IPS DF 4.7 (cell line): ENCODE data around the gene LTBP4.
A peak's percentile ranks its signal among the peaks of the same experiment; 100 is the strongest.
"Not testable (repeated sequence)": the region's sequence is repeated elsewhere in the genome, so short reads cannot be mapped to it uniquely, and the experiment has no call there.

ENCODE experiments used
- DNase-seq: peaks from one replicate; pipeline ENCODE4 v3.0.0-alpha.2; 2013; ENCODE audit warnings: low spot score; ENCODE audit errors: extremely low read depth

Gene LTBP4

DNA sequence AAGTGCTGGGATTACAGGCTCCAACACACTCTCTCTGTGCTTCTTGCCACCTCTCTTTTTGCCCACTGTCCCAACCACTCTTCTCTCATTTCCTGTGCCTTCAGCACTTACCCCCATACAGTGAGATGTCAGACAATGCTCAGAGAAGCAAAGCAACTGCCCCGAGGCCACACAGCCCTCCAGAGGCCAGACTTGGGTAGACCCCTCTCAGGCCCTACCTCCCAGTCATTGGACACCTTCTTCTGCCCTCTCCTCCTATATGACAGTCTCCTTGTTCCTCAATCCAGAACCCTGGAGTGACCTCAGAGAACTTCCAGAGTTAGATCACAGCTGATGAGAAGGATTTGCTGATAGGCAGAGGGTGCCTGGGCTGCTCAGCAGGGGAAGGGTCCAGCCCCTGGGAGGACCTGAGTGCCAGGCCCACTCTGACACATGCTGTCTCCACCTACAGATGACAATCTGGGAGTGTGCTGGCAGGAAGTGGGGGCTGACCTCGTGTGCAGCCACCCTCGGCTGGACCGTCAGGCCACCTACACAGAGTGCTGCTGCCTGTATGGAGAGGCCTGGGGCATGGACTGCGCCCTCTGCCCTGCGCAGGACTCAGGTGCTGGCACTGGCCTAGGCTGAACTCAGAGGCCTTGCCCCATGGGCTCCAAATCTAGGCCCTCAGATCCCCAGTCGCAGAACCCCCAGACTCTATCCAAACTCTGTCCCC is 24.4 kb downstream of the LTBP4 start:
- no peak for DNase-seq

DNA sequence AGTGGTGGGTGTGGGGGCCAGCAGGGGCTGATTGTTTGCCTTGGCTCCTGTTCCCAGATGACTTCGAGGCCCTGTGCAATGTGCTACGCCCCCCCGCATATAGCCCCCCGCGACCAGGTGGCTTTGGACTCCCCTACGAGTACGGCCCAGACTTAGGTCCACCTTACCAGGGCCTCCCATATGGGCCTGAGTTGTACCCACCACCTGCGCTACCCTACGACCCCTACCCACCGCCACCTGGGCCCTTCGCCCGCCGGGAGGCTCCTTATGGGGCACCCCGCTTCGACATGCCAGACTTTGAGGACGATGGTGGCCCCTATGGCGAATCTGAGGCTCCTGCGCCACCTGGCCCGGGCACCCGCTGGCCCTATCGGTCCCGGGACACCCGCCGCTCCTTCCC is 25.7 kb downstream of the LTBP4 start:
- DNase-seq: no peak

DNA sequence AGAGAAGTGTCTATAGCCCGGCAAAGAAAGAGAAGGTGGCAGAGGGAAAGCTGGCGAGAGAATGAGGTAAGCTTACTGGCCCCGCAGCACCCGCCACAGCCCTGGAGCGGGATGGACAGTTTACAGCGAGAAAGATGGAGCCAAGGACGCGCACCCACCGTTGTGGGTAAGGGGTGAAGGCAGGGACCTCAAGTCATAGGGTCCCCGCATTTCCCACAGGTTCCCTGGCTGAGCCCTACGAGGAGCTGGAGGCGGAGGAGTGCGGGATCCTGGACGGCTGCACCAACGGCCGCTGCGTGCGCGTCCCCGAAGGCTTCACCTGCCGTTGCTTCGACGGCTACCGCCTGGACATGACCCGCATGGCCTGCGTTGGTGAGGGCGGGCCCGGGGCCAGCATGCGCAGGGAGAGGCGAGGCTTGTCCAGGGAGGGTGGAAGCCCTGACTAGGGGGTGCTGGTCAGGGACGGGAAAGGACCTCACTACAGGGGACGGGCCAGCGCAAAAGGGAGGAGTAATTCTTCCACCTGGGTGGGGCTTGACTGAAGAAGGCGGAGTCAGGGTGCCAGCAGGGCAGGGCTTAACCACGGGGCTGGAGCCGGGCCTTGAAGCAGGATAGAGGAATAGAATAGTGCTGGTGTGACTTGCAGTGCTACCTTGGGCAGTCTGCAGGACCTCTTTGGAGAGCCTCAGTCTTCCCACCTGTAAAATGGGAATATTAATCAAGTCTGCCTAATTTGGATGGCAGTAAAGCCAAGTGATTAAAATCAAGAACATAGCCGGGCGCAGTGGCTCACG is 26.5 kb downstream of the LTBP4 start:
- DNase-seq: no peak

DNA sequence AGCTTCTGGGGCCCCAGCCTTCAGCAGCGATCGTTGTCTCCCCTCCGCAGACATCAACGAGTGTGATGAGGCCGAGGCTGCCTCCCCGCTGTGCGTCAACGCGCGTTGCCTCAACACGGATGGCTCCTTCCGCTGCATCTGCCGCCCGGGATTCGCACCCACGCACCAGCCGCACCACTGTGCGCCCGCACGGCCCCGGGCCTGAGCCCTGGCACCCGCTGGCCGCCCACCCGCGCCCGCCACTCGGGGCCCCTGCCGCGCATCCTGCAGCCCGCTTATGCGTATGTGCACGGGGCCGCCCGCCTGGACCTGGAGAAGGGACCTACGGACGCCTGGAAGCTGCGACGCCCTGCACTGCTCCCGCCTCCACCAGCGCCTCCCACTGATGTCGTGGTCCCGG is 28.2 kb downstream of the LTBP4 start:
- no peak for DNase-seq

DNA sequence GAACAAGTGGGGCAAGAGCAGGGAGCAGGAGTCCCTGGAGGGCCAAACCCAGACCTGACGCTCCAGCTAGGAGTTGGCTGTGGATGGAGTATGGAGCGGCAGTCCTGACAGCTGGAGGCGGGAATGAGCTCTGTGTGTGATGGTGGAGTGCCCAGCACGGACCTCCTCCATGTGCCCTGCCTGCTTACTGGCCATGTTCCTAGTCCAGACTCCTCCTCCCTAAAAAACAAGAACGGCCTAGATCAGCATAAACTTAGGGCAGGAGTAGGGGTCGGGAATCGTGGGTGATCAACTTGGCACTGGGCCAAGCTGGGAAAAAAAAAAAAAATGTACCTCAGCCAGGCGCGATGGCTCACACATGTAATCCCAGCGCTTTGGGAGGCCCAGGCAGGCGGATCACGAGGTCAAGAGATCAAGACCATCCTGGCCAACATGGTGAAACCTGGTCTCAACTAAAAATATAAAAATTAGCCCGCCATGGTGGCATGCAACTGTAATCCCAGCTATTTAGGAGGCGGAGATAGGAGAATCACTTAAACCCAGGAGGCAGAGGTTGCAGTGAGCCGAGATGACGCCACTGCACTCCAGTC is 29.5 kb downstream of the LTBP4 start:
- DNase-seq: no peak

DNA sequence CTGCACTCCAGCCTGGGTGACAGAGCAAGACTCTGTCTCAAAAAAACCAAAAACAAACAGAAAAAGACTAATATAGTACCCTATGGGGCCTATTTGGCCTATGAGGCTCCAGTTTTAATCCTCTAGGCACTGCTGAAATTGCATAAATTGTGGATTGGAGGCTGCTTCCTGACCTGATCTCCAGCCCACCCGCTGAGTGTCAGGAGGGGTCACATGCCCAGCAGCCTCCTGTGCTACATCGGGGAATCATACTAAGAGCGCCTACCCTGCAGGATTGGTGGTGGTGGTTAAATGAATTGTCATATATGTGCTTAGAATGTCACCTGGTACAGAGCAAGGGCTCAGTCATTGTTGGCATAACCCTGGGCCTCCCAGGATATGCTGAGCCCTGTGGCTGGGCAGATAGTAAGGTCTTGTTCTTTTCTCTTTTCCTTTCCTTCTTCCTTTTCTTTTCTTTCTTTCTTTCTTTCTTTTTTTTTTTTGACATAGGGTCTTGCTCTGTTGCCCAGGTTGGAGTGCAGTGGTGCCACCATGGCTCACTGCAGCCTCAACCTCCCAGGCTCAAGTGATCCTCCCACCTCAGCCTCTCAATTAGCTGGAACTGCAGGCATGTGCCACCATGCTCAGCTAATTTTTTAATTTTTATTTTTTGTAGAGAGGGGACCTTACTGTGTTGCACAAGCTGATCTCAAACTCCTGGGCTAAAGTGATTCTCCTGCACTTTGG is 31.3 kb downstream of the LTBP4 start:
- peak; percentile 44 for DNase-seq

DNA sequence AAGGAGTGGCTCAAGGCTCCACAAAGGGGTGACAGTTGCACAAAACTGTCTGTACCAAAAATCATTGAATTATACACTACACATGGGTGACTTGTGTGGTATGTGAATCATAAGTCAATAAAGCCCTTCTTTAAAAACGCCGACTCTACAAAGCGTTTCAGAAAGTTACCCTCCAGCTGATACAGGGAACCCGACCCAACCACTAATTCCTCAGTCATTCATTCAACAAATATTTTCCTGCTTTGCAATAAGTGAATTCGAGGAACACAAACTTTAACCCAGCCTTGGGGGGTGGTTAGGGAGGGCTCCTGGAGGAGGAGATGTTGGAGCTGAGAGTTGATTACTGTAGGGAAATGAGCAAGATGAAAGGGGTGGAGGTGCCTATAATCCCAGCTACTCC is 32.0 kb downstream of the LTBP4 start:
- DNase-seq: no peak

DNA sequence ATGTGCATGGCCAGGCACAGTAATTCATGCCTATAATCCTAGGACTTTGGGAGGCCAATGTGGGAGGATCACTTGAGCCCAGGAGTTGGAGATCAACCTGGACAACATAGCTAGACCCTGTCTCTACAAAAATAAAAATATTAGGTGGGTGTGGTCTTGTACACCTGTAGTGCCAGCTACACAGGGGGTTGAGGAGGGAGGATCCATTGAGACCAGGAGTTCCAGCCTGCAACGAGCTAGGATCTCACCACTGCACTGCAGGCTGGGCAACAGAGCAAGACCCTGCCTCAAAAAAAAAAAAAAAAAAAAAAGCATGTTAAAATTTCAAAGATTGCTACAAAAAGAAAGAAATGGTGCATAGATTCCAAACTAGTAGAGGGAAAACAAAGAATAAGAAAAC is 37.2 kb downstream of the LTBP4 start:
- DNase-seq: no peak

DNA sequence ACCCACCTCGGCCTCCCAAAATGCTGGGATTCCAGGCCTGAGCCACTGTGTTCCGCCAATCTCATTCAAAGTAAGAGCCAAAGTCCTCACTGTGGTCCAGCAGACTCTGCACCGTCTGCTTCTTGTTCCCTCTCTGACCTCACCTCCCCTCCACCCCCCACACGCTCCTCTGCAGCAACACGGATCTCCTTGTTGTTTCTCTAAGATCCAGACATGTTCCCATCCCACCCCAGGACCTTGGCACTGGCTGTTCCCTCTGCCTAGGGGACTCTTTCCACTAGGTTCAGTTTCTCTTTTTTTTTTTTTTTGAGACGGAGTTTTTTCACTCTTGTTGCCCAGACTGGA is 38.4 kb downstream of the LTBP4 start:
- no peak for DNase-seq

DNA sequence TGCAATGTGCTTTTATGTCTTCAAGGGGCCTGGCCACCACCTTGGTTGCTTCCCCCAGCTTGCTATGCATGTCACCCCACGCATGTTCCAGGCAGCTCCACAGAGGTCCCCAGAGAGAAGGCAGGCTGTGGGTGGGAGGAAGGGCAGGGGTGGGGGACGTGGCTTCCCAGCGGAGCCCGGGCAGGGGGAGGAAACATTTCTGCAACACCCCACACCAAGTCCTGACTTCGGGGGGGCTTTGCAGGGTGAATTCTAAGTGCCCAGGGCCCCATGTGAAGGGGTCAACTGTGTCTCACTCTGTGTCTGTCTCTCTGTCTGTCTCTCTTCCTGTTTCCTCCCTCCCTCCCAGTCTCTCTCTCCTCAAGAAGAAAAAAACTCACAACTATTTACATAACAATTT is 39.6 kb downstream of the LTBP4 start:
- no peak for DNase-seq

DNA sequence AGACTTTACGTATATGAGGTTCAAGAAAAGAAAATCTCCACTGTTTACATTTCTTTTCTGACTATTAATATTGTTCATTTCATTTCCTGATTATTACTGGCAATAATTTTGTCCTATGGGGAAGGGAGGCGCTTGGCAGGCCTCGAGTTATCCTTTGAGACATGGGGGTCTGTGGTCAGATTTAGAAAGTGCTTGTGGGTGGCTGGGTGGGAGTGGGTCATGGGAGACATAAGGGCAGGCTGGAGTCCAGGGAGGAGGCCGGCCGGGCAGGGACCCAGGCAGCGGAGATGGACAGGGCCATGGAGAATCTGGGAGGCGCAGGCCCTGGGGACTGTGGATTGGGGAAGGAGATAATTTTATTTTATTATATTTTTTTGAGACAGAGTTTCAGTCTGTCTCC is 40.1 kb downstream of the LTBP4 start:
- no peak for DNase-seq

DNA sequence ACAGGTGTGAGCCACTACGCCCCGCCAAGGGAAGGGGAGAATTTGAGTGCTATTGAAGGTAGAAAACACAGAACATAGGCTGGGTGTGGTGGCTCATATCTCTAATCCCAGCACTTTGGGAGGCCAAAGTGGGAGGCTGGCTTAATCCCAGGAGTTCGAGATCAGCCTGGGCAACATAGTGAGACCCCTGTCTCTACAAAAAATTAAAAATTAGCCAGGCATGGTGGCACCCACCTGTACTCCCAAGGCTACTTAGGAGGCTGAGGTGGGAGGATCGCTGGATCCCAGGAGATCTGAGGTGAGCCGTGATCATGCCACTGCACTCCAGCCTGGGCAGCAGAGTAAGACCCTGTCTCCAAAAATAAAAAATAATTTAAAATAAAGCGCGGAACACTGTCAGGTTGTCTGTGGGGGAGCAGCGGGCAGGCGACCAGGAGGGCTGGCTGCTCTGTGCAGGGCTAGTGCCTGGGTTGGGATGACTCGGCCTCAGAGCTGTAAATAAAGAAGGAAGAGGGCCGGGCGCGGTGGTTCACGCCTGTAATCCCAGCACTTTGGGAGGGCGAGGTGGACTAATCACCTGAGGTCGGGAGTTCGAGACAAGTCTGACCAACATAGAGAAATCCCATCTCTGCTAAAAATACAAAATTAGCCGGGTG is 41.0 kb downstream of the LTBP4 start:
- no peak for DNase-seq

DNA sequence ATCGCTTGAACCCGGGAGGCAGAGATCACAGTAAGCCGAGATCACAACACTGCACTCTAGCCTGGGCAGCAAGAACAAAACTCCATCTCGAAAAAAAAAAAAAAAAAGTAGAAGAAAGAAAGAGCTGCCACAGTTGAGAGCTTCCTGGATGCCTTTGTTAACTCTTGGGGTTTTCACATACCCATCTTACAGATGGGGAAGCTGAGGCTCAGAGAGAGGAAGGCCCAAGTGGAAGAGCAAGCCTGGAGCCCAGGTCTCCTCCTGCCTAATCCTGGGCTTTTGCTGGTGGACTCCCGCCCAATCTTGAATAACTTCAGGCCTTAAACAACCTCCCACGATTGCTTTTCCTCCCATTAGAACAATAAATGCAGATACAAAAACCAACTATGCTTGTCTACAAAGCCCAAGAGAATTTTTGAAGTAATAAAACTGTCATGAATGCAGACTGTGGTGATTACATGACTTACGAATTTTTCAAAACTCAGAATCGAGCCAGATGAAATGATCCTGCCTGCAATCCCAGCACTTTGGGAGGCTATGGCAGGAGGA is 41.7 kb downstream of the LTBP4 start:
- no peak for DNase-seq

DNA sequence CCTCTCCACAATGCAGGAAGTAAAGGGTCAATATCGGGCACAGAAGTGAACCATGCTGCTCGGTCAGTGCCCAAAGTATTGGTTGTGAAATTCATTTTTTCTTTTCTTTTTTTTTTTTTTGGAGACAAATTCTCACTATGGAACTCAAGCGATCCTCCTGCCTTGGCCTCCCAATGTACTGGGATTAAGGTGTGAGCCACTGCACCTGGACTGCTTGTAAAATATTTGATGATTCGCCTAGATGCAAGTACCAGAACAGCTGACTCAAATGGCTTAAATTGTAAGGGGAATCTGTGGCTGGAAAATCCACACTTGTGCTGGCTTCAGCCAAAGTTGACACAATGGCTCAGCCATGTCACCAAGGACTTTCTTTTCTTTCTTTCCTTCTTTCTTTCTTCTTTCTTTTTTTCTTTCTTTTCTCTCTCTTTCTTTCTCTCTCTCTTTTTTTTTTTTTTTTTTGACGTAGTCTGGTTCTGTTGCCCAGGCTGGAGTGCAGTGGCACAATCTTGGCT is 45.6 kb downstream of the LTBP4 start:
- no peak for DNase-seq

DNA sequence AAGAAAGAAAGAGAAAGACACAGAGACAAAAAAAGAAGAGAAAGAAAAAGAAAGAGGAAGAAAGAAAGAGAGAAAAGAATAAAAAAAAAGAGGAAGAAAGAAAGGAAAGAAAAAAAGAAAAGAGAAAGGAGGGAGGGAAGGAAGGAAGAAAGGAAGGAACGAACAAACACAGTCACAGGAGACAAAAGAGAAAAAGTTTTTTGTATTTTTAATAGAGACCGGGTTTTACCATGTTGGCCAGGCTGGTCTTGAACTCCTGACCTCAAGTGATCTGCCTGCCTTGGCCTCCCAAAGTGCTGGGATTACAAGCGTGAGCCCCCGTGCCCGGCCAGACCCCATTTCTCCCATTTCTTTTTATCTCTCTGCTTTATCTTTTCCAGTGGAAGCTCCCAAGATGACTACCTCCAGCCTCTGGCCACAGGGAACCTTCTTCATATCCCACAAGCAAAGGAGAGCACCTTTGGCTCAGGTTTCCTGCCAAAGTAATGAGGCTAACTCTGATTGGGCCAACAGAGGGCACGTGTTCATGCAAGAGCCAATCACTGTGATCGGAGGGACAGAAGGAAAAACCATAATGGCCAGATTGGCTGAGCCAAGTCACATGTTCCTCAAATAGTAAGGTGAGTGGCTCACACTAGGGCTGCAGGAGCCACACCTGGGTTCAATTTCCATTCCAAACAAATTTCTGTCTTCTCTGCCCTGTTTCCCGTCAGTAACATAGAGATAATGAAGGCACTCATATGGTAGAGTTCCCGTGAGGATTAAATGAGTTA is 48.9 kb downstream of the LTBP4 start:
- not testable (repeated sequence) for DNase-seq

DNA sequence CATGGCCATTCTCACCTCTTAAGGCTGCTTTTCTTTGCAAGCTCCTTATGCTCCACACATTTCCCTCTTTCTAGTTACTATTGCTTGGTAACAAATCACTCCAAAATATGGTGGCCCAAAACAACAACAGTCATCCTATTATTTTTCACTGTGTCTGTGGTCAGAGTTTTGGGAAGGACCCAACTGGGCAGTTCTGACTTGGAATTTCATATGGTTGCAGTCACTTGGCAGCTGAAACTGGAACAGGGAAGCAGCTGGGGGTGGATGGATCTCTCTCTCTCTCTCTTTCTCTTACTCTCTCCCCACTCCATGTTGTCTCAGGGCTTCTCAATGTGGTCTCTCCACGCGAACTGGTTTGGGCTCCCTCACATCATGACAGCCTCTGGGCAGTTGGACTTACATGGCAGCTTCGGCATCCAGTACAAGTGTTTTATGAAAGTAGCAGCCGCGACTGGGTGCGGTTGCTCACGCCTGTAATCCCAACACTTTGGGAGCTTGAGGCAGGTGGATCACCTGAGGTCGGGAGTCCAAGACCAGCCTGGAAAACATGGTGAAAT is 49.7 kb downstream of the LTBP4 start:
- DNase-seq: no peak

DNA sequence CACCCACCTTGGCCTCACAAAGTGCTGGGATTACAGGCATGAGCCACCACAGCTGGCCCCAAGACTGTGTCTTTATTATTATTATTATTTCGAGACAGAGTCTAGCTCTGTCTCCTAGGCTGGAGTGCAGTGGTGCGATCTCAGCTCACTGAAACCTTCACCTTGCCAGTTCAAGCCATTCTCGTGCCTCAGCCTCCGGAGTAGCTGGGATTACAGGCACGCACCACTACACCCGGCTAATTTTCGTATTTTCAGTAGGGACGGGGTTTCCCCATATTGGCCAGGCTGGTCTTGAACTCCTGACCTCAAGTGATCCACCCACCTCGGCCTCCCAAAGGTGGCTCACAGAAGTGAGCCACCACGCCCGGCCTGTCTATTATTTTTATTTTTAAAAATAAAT is 51.1 kb downstream of the LTBP4 start:
- not testable (repeated sequence) for DNase-seq

DNA sequence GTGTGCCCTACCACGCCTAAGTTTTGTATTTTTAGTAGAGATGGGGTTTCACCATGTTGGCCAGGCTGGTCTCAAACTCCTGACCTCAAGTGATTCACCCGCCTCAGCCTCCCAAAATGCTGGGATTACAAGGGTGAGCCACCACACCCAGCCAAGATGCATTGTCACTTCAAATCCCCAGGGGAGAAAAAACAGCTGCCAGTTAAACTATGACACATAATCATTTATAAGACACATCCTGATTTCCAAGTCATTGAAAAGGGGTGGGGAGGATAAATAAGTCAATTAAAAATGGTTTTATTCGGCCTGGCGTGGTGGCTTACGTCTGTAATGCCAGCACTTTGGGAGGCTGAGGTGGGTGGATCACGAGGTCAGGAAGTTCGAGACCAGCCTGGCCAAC is 54.5 kb downstream of the LTBP4 start:
- DNase-seq: not testable (repeated sequence)

DNA sequence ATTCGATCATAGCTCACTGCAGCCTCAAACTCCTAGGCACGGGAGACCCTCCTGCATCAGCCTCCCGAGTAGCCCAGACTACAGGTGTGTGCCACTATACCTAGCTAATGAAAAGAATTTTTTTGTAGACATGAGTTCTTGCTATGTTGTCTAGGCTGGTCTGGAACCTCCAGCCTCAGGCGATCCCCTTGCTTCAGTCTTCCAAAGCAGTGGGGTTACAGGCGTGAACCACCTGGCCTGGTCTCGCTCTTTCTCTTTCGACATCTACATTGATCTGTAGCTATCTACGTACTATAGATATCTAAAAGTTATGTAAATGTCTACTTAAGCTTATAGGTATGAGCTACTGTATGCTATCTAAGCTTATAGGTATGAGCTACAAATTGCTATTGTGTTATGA is 56.9 kb downstream of the LTBP4 start:
- DNase-seq: no peak

DNA sequence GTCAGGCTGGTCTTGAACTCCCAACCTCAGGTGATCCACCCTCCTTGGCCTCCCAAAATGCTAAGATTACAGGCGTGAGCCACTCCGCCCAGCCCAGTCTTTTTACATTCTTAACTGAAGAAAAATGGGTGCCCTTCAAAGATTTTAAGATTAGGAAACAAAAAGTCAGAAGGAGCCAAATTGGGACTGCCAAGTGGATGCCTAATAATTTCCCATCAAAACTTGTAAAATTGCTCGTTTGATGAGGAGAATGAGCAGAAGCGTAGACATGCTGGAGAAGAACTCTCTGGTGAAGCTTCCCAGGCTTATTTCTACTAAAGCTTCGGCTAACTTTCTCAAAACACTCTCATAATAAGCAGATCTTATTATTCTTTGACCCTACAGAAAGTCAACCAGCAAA is 57.9 kb downstream of the LTBP4 start:
- DNase-seq: no peak
